AG09309 (cell line): ENCODE results near the gene TIGD4.

Source experiments
- DNase-seq: peaks from one replicate; pipeline ENCODE4 v3.0.0-alpha.2; 2010; ENCODE audit warnings: low read depth
- H3K4me3 ChIP-seq: 2 replicates; pipeline ENCODE4 v1.5.1; 2011; ENCODE audit warnings: mild to moderate bottlenecking, low read depth, low read length, moderate library complexity; ENCODE audit not compliant: control insufficient read depth
- TF ChIP-seq, protein P1 (sequence below): IDR thresholded peaks from 2 replicates; pipeline ENCODE4 v1.5.1; 2011; ENCODE audit warnings: mild to moderate bottlenecking, low read depth, low read length, inconsistent platforms; ENCODE audit not compliant: insufficient read depth, control insufficient read depth; ENCODE audit errors: missing control alignments

The TIGD4 gene

DNA sequence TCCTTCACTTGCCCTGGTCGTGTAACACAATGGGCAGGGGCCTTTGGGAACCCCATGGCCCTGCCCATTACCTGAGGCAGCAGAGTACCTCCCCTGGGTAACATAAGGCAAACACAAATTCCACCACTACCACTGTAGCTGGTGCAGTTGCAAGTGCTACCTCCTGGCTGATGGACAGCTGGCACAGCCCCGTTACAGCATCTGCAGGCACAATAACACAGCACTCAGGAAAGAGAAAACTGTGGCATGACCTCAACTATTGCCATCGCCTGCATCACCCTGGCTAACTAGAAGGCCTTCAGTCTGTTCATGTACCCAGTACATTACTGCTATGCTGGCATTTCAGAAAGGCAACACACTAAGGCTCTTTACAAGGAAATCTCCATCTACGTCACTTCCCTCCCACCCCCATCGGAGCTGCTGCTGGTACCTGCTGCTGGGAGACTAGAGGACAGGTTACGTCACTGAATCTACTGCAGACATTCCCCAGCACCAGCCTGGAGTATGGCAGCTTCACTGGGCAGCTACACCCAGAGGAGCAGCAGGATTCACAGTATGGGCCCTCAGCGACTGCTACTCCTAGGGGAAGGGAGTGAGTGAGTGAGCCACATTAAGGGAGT is 39.6 kb upstream of the TIGD4 start:
- no peak for DNase-seq
- TF ChIP-seq, protein P1, sequence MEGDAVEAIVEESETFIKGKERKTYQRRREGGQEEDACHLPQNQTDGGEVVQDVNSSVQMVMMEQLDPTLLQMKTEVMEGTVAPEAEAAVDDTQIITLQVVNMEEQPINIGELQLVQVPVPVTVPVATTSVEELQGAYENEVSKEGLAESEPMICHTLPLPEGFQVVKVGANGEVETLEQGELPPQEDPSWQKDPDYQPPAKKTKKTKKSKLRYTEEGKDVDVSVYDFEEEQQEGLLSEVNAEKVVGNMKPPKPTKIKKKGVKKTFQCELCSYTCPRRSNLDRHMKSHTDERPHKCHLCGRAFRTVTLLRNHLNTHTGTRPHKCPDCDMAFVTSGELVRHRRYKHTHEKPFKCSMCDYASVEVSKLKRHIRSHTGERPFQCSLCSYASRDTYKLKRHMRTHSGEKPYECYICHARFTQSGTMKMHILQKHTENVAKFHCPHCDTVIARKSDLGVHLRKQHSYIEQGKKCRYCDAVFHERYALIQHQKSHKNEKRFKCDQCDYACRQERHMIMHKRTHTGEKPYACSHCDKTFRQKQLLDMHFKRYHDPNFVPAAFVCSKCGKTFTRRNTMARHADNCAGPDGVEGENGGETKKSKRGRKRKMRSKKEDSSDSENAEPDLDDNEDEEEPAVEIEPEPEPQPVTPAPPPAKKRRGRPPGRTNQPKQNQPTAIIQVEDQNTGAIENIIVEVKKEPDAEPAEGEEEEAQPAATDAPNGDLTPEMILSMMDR, result no peak
- H3K4me3 ChIP-seq, result no peak overlapping the region

DNA sequence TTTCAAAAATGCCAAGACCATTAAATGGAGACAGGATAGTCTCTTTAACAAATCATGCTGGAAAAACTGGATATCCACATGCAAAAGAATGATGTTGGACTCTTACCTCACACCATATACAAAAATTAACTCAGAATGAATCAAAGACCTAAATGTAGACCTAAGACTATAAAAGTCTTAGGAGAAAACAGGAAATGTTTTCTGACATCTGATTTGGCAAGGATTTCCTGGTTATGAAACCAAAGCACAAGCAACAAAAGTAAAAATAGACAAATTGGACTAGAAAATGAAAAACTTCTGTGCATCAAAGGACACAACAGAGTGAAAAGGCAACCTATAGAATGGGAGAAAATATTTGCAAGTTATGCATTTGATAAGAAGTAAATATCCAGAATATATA is 37.8 kb upstream of the TIGD4 start:
- TF ChIP-seq, protein P1, result no peak
- no peak overlapping the region for H3K4me3 ChIP-seq
- DNase-seq, result no peak

DNA sequence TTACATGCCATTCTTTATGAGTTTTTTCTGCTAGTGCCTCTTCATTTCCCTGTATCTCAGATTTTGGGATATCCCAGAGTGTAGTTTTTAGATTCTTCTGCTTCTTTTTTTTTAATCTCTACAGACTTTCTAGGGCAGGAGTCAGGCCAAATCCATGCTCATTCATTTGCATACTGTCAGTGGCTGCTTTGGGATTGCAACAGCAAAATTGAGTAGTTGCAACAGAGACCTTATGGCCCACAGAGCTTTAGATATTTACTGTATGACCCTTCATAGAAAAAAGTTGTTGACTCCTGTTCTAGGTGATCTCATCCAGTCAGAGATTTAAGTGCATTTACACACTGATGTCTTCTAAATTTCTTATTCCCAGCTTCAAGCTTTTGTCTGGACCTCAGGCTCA is 35.5 kb upstream of the TIGD4 start:
- TF ChIP-seq, protein P1, result no peak
- no peak overlapping the region for H3K4me3 ChIP-seq
- no peak for DNase-seq

DNA sequence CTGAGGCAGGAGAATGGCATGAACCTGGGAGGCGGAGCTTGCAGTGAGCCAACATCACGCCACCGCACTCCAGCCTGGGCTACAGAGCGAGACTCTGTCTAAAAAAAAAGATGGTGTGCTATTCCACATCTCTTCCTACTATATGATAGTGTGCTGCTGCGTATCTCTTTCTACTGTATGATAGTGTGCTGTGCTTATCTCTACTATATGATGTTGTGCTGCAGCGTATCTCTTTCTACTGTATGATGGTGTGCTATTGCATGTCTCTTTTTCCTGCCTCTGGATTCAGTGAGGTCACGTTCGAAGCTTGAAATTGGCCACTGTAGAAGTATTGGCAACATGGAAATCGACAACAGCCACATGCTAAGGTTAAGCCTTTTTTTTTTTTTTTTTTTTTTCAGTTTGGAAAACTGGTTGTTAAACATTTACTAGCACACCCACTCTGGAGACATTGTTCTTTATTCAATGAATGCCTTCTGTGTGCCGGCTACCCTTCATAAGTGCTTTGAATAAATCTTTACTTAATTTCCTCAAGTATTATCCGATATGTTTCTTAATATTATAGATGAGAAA is 31.3 kb upstream of the TIGD4 start:
- TF ChIP-seq, protein P1, result no peak
- no peak for DNase-seq
- no peak overlapping the region for H3K4me3 ChIP-seq

DNA sequence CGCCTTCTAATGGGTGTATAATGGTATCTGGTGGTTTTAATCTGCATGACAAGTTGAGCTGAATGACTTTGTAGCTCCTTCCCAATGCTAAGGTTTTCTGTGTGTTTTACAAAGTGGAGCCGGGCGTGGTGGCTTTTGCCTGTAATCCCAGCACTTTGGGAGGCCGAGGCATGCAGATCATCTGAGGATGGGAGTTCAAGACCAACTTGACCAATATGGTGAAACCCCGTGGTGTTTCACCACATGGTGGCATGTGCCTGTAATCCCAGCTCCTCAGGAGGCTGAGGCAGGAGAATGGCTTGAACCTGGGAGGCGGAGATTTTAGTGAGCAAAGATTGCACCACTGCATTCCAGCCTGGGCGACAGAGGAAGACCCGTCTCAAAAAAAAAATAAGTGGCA is 29.1 kb upstream of the TIGD4 start:
- TF ChIP-seq, protein P1, result no peak
- H3K4me3 ChIP-seq, result no peak overlapping the region
- DNase-seq, result no peak

DNA sequence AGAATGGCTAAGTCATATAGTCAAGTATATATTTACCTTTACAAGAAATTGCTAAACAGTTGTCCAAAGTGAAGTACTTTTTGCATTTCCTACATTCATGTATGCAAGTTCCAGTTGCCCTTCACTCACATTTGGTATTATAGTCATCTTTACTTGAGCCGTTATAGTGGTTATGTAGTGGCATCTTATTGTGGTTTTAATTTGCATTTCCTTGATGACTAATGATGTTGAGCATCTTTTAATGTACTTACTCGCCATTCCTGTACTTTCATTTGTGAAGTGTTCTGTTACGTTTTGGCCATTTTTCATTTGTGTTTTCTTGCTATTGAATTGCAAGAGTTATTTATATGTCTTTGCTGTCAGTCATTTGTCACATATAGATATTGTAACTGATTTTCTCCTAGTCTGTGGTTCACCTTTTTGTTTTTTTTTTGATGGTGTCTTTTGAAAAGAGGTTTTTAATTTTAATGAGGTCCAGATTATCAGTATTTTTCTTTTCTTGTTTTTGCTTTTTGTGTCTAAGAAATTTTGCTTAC is 27.8 kb upstream of the TIGD4 start:
- TF ChIP-seq, protein P1, result no peak
- no peak overlapping the region for H3K4me3 ChIP-seq
- DNase-seq, result no peak
